Body of pancreas (tissue), 4 donors: ENCODE results near the gene UGT1A4.

ENCODE experiments used
- POLR2A ChIP-seq, 3 donors: fragments of 450-650 bp; IDR thresholded peaks; one replicate each; pipeline ENCODE4 v1.6.1; 2016; ENCODE audit warnings: antibody characterized with exemption in 3 of 3, mild to moderate bottlenecking in 2 of 3
- TF ChIP-seq, protein P1 (sequence below), 7 experiments: fragments of 450-650 bp in 4 of 7; fragments of 200-600 bp in 3 of 7; sonication (generic) in 3 of 7; IDR thresholded peaks; one replicate each; pipeline ENCODE4 v1.5.1; 2016 to 2019; ENCODE audit warnings: antibody characterized with exemption in 7 of 7

DNA sequence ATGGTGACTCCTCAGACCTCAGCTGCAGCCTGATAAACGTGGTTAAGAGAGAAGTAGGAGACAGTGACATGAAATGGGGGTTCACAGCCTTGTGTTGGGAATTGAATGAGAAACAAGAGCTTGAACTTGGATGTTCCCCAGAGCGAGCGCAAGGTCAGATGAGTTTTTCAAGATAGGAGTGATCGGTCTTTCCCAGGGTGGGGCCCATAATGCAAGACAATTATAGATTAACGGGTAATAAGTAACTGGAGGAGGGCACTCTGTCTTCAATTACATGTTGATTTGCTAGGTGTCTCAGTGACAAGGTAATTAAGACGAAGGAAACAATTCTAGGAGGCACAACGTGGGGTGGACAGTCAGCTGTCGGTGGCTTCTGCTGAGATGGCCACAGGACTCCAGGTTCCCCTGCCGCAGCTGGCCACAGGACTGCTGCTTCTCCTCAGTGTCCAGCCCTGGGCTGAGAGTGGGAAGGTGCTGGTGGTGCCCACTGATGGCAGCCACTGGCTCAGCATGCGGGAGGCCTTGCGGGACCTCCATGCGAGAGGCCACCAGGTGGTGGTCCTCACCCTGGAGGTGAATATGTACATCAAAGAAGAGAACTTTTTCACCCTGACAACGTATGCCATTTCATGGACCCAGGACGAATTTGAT, 5.8 kb upstream of the UGT1A4 start, which contains the start of gene UGT1A5:
- TF ChIP-seq, protein P1, sequence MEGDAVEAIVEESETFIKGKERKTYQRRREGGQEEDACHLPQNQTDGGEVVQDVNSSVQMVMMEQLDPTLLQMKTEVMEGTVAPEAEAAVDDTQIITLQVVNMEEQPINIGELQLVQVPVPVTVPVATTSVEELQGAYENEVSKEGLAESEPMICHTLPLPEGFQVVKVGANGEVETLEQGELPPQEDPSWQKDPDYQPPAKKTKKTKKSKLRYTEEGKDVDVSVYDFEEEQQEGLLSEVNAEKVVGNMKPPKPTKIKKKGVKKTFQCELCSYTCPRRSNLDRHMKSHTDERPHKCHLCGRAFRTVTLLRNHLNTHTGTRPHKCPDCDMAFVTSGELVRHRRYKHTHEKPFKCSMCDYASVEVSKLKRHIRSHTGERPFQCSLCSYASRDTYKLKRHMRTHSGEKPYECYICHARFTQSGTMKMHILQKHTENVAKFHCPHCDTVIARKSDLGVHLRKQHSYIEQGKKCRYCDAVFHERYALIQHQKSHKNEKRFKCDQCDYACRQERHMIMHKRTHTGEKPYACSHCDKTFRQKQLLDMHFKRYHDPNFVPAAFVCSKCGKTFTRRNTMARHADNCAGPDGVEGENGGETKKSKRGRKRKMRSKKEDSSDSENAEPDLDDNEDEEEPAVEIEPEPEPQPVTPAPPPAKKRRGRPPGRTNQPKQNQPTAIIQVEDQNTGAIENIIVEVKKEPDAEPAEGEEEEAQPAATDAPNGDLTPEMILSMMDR (IDR thresholded peaks at IDR 0.05): no peak
- TF ChIP-seq POLR2A (IDR thresholded peaks at IDR 0.05): no peak
